Kidney (tissue), 14 donors: ENCODE measurements around the gene DELE1. TPM values are rescaled to one million over a fixed set of nuclear protein-coding genes. Genes with fewer than 3 reads are reported as not detected.

ENCODE experiments used
- DNase-seq, 5 donors: peaks; one replicate each; pipeline ENCODE4 v3.0.0-alpha.2; 2013 to 2020
- FAIRE-seq: peaks from 2 replicates; lab custom pipeline; 2012; peaks lifted over from hg19 to GRCh38; lab: Jason Lieb, UNC
- H3K27ac ChIP-seq, 2 donors: one replicate each; pipeline ENCODE4 v1.7.0; 2013; ENCODE audit warnings: low read depth in 2 of 2, low read length in 2 of 2, inconsistent platforms in 1 of 2
- H3K27me3 ChIP-seq: one replicate; pipeline ENCODE4 v1.7.1; 2013; ENCODE audit warnings: low read length, inconsistent platforms; ENCODE audit not compliant: control insufficient read depth, insufficient read depth
- H3K36me3 ChIP-seq, 3 donors: one replicate each; pipeline versions ENCODE4 v1.7.0 to v1.7.1; 2013; ENCODE audit warnings: low read length in 3 of 3, control low read depth in 1 of 3, inconsistent platforms in 1 of 3; ENCODE audit not compliant: insufficient read depth in 3 of 3, control insufficient read depth in 2 of 3
- H3K4me1 ChIP-seq, 3 donors: one replicate each; pipeline versions ENCODE4 v1.7.0 to v1.7.1; 2013; ENCODE audit warnings: low read length in 3 of 3, inconsistent platforms in 1 of 3, low read depth in 1 of 3; ENCODE audit not compliant: control insufficient read depth in 2 of 3, insufficient read depth in 2 of 3
- H3K4me3 ChIP-seq, 3 donors: one replicate each; pipeline versions ENCODE4 v1.7.0 to v1.8.1; 2013; ENCODE audit warnings: low read length in 3 of 3, control low read depth in 1 of 3, inconsistent platforms in 1 of 3
- H3K9ac ChIP-seq, 3 donors: one replicate each; pipeline versions ENCODE4 v1.7.0 to v1.7.1; 2013; ENCODE audit warnings: low read length in 3 of 3, control low read depth in 1 of 3, inconsistent platforms in 1 of 3
- H3K9me3 ChIP-seq, 3 donors: one replicate each; pipeline versions ENCODE4 v1.7.0 to v1.7.1; 2013; ENCODE audit warnings: low read length in 3 of 3, control low read depth in 1 of 3, inconsistent platforms in 1 of 3; ENCODE audit not compliant: control insufficient read depth in 2 of 3, insufficient read depth in 1 of 3
- intact Hi-C: fragments of 100-400 bp; cut with DNase I; formaldehyde crosslinking; loops from one replicate; pipeline ENCODE4 v1.11.1; 2022
- polyA plus RNA-seq: library from polyadenylated mRNA; stranded (reverse); fragments of 350-450 nt; fragmentation: Illumina TruSeq; extraction: RNeasy Lipid Tissue Mini Kit (QIAGEN cat#74804); gene quantifications from one replicate; pipeline ENCODE4 v1.2.3, GENCODE V29; 2014; ENCODE audit warnings: low read depth, low replicate concordance; ENCODE audit not compliant: insufficient read depth
- total RNA-seq: library from RNA; stranded (reverse); fragmentation: NEBNext Ultra II Directional; extraction: Animal tissue kit (Norgen Biotek cat#: 25700); gene quantifications from one replicate; pipeline ENCODE4 v1.2.1, GENCODE V29; 2021
- TF ChIP-seq, protein P1 (sequence below): IDR thresholded peaks from 3 replicates; pipeline ENCODE4 v1.5.1; 2012; ENCODE audit warnings: mild to moderate bottlenecking, moderate library complexity, borderline replicate concordance; ENCODE audit not compliant: insufficient read depth; ENCODE audit errors: extremely low read depth
- donor health status: control.
- donor health status: control.
- donor health status: control.
- donor health status: control.
- donor health status: control.
- donor health status: DM: yes; HTN: yes; CAD: no.
- donor health status: Normal renal cell carcinoma (clear cell type).

DELE1 gene
- total and polyA plus RNA-seq, 2 donors from 2014 or later, result 67.7 to 82.3 TPM

DNA sequence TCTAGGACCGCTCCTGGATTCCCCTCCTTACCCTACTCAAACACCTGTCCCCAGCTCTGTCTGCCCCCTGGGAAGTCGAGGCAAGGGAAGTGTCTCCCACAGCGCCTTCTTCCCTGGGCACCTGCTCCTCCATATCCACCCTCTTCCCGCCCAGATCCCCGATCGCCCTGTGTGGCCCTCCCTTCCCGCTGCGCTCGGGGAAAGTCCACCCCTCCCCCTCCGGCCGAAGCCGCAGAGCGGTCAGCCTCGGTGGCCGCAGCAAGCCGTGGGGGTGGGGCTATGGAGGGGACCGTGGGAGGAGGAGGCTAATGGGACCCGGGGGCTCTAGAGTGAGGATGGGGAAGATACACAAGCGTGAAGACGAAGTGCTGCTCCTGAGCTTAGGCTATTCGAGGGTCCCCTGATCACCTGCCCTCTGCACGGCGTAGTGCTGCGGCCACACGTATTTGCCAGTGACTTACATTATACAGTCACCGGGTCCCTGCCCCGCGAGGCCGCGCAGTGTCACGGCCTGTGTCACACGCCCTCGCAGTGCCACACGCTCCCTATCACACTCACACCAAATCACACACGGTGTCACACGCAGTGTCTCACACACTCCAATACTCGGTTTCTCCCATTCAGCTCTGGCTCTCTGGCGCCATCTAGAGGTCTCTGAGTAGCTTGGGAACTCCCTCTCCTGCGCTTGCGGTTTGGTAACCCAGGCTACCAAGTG lies 44.8 kb upstream of the DELE1 start:
- peak overlapping the region; percentile 82 to 97 for H3K27ac ChIP-seq
- FAIRE-seq (no peak), DNase-seq (peak; percentile 90 to 98 (median 94))
- TF ChIP-seq, protein P1, sequence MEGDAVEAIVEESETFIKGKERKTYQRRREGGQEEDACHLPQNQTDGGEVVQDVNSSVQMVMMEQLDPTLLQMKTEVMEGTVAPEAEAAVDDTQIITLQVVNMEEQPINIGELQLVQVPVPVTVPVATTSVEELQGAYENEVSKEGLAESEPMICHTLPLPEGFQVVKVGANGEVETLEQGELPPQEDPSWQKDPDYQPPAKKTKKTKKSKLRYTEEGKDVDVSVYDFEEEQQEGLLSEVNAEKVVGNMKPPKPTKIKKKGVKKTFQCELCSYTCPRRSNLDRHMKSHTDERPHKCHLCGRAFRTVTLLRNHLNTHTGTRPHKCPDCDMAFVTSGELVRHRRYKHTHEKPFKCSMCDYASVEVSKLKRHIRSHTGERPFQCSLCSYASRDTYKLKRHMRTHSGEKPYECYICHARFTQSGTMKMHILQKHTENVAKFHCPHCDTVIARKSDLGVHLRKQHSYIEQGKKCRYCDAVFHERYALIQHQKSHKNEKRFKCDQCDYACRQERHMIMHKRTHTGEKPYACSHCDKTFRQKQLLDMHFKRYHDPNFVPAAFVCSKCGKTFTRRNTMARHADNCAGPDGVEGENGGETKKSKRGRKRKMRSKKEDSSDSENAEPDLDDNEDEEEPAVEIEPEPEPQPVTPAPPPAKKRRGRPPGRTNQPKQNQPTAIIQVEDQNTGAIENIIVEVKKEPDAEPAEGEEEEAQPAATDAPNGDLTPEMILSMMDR, result peak; percentile 98
- H3K4me3 ChIP-seq, result peak overlapping the region; percentile 33 to 83 (median 68)
- H3K4me1 ChIP-seq, result peaks cover 0 to 36% (median 13%) of the 10 kb centered on the region in 3 donors
- intact Hi-C loops, result no loop called here
- no peaks in the 10 kb centered on the region for H3K9me3 ChIP-seq
- H3K9ac ChIP-seq, result peak overlapping the region; percentile 37 to 81 (median 60)
- peaks cover 36% of the 10 kb centered on the region for H3K27me3 ChIP-seq
- H3K36me3 ChIP-seq, result no peaks in the 10 kb centered on the region

DNA sequence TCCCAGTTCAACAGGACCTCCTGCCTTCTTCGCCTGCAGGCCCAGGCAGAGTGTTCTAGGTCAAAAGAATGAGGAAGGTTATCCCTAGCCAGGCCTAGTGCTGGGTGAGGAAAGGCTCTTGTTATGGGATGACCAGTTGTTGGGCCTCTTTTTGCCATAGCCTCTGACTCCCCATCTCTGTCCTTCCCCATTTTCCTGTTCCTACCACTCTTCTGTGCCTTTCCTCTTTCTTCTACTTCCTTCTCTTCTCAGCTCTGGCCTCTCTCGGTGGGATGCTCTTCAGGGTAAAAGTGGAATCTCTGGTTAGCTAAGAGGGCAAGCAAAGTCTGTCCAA lies 44.3 kb upstream of the DELE1 start:
- H3K4me1 ChIP-seq, result peaks cover 0 to 31% (median 11%) of the 10 kb centered on the region in 3 donors
- H3K9me3 ChIP-seq, result no peaks in the 10 kb centered on the region
- peak overlapping the region in 1 of 3 donors; percentile 68 for H3K4me3 ChIP-seq
- TF ChIP-seq, protein P1, result no peak
- H3K9ac ChIP-seq, result no peak overlapping the region
- H3K36me3 ChIP-seq, result no peaks in the 10 kb centered on the region
- peaks cover 34% of the 10 kb centered on the region for H3K27me3 ChIP-seq
- intact Hi-C loops, result no loop called here
- H3K27ac ChIP-seq, result no peak overlapping the region
- no peak for DNase-seq
- FAIRE-seq, result no peak

DNA sequence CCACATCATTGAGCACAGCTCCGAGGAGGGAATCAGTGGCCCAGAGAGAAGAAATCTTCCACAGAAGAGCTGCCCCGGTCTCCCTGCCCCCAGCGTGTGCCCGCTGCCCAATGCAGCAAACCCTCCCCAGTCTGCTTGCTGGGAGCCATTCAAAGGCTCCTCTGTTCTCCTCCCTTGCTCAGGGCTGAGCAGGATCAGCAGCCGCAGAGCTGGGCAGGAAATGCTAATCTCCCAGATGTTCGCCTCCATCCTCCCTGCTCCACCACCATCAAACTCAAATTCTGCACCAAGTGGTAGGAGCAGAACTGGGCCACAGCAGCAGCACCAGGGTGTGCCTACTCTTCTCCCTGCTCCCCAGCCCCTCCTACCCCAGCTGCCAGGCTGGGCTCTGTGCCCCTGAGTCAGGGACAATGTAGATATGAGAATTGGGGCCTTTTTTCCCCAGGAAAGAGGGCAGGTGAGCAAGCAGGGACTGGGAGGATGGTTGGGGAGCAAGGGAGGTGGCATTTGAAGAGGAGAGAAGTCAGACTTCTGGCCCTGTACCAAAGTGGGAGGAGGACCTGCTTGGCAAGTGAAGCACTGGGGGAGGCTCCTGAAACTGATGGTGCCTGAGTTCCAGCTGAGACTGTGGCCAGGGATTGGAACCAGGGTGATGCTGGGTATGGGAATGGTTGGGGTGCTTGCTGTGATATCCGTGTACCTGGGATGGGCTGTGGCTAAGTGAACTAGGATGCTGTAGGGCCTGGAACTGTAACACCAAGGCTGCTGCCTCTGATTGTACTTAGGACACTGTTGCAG lies 43.5 kb upstream of the DELE1 start:
- H3K9me3 ChIP-seq, result no peaks in the 10 kb centered on the region
- FAIRE-seq (no peak), DNase-seq (peak in 1 of 5 donors; percentile 51)
- peaks cover 33% of the 10 kb centered on the region for H3K27me3 ChIP-seq
- H3K36me3 ChIP-seq, result no peaks in the 10 kb centered on the region
- H3K4me1 ChIP-seq, result peaks cover 0 to 25% (median 4%) of the 10 kb centered on the region in 3 donors
- H3K4me3 ChIP-seq, result no peak overlapping the region
- intact Hi-C loops, result loop anchor here (5.0 kb wide), 2 partner anchors 173 to 188 kb away; no protein-coding TSS in a partner anchor
- TF ChIP-seq, protein P1, result no peak
- H3K27ac ChIP-seq, result no peak overlapping the region
- H3K9ac ChIP-seq, result no peak overlapping the region
